ENCODE measurements around the gene COL16A1.

The COL16A1 gene

DNA sequence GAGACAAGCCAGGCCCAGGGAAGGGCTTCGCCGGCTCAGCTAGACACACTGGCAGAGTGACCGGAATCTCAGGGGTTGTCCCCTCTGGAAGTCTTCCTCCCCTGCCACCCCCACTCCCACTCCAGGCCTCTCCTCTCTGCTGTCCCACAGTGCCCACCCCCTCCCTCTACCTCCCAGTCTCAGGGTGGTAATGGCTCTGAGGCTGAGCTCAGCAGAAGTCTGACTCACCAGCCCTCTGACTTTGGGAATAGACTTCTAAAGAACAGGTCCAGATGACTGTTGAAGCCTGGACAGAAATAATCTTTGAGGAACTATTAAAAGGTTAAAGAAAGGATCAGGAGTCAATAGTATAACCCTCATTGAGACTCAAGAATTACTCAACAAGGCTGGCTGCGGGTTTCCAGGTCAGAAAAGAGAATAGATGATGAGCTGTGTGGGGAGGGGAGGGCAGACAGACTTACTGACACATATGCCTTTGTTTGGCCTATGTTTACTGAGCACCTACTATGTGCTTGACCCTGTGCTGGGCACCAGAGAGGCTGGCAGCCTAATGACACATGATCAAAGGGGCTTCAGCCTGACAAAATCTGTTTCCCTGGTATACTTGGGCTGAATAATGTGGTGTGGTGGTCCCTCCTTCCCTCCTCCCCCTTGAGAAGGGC is 78.1 kb downstream of the COL16A1 start:
- Mint-ChIP-seq H3K27me3 (no peaks in the 10 kb centered on the region), H3K4me1 (ENCODE audit: low read depth) (peaks cover 70% of the 10 kb centered on the region), H3K27ac (peak overlapping the region; percentile 75), H3K9me3 (no peaks in the 10 kb centered on the region), H3K36me3 (ENCODE audit: low read depth) (peaks cover 39% of the 10 kb centered on the region), H3K4me3 (no peak overlapping the region)
- intact Hi-C loops (cut with micrococcal nuclease): loop anchor here (2.0 kb wide), 1 partner anchor 19 kb away; the partner anchor contains the start of gene PEF1

DNA sequence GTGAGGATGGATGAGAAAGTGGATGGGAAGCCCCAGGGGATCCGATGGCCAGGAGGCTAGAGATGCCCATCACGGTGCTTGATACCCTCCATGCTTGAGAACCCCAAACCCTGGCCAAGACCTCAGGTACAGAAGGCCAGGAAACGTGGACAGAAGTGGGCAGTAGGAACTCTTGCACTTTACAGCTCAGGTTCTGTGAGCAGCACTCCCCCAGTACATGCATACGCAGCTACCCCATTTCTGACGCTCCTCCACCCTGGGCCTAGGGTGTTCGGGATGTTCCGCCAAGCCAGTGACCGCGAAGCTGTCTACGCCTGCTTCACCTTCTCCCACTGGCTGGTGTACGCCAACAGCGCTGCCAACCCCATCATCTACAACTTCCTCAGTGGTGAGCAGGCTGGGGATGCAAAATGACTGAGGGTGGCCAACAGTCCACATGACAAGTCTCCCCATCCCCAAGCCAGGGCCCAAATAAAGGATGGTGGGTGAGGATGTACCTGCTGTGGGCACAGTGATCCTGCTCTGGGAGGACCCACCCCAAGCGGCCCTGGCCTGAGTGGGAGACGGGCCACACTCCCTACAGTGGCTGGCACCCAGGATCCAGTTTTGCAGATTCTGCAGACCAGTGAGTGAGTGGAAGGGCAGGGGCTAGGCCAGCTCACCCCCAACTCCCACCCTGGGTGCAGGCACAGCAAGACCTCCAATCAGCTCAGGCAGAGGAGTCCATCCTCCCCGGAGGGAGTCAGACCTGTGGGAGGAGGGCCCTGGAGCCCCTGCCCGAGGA is 78.9 kb downstream of the COL16A1 start:
- intact Hi-C loops (cut with micrococcal nuclease): loop anchor here (2.0 kb wide), 1 partner anchor 20 kb away; the partner anchor contains the start of gene PEF1
- Mint-ChIP-seq H3K27ac (peak overlapping the region; percentile 75), H3K4me1 (ENCODE audit: low read depth) (peaks cover 70% of the 10 kb centered on the region), H3K9me3 (no peaks in the 10 kb centered on the region), H3K4me3 (no peak overlapping the region), H3K27me3 (no peaks in the 10 kb centered on the region), H3K36me3 (ENCODE audit: low read depth) (peaks cover 31% of the 10 kb centered on the region)

DNA sequence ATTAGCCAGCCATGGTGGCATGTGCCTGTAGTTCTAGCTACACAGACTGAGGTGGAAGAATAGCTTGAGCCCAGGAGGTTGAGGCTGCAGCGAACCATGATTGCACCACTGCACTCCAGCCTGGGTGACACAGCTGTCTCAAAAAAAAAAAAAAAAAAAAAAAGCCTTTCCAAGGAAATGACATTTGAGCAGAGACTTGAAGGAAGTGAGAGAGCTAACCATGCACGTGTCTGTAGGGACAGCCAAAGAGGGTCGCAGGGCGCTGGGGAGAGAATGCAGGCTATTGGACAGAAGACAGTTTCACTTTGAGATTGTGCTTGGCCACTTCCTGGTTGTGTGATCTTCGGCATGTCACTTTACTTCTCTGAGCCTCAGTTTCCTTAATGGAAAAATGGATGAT is 79.5 kb downstream of the COL16A1 start:
- Mint-ChIP-seq H3K27ac (peak overlapping the region; percentile 75), H3K27me3 (peaks cover 4% of the 10 kb centered on the region), H3K4me1 (ENCODE audit: low read depth) (peaks cover 76% of the 10 kb centered on the region), H3K4me3 (no peak overlapping the region), H3K36me3 (ENCODE audit: low read depth) (peaks cover 25% of the 10 kb centered on the region), H3K9me3 (no peaks in the 10 kb centered on the region)
- intact Hi-C loops (cut with micrococcal nuclease): loop anchor here (2.0 kb wide), 1 partner anchor 20 kb away; the partner anchor contains the start of gene PEF1

DNA sequence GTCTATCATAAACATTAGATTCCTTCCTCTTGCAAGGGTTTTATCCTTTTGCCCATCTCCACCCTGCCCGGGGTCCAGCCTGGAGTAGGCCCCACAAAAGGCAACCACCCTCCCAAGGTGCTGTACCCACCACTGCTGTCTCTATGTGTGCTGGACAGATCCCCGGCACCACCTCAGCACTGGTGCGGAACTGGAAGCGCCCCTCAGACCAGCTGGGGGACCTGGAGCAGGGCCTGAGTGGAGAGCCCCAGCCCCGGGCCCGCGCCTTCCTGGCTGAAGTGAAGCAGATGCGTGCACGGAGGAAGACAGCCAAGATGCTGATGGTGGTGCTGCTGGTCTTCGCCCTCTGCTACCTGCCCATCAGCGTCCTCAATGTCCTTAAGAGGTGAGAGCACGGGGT is 80.5 kb downstream of the COL16A1 start:
- Mint-ChIP-seq H3K27me3 (peaks cover 14% of the 10 kb centered on the region), H3K4me3 (no peak overlapping the region), H3K9me3 (no peaks in the 10 kb centered on the region), H3K27ac (peak overlapping the region; percentile 75), H3K4me1 (ENCODE audit: low read depth) (peaks cover 84% of the 10 kb centered on the region), H3K36me3 (ENCODE audit: low read depth) (peaks cover 15% of the 10 kb centered on the region)
- intact Hi-C loops (cut with micrococcal nuclease): no loop called here

DNA sequence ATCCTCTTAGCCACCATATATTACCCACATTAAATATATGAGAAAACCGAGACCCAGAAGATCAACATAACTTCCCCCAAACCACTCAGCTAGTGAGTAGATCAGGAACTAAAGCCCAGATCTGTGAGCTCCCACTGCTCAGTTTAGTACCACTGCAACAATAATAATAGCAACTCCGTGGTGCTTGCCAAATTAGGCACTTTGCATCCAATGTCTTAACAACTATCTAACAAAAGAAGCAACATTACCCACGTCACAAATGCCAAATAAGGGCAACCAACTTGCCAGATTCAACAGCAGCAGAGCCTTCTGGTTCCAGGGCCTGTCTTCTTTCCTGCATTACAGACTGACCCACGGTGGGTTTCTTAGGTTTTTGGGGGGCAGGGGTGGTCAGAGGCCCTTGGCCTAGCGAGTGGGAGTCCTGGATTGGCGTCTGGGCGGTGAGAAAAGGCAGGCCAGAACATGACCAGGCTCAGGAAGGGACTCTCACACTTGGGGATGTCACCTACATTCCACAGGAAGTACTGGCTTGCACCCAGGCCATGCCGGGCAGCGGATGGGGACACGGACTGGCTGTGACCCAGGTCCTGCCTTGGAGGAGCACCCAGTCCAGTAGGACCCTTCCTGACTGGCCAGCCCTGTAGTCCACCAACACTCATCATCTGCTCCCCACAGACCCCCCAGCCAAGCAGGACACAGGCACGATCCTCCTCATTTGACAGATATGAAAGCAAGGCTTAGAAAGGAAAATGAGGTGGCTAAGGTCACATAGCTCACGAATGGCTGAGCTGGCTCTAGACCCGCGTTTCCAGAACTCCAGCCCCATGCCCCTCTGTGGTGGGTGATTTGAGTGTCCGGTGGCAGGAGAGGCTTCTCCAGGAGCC is 81.7 kb downstream of the COL16A1 start:
- Mint-ChIP-seq H3K9me3 (no peaks in the 10 kb centered on the region), H3K36me3 (ENCODE audit: low read depth) (peaks cover 4% of the 10 kb centered on the region), H3K27me3 (peaks cover 21% of the 10 kb centered on the region), H3K4me3 (no peak overlapping the region), H3K27ac (peak overlapping the region; percentile 75), H3K4me1 (ENCODE audit: low read depth) (peaks cover 75% of the 10 kb centered on the region)
- intact Hi-C loops (cut with micrococcal nuclease): no loop called here

DNA sequence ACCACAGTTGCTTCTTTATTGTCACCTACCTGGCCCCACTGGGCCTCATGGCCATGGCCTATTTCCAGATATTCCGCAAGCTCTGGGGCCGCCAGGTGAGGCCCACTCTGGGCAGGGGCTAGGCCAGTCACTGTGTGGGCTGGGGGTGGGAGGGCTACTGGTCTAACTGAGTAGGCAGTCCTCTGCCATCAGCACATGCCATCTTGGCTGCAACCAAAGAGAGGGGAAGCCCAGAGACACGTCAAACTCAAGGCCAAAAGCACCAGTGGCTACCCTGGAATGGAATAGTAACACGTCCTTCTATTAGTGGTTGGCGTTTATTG is 82.4 kb downstream of the COL16A1 start:
- Mint-ChIP-seq H3K36me3 (ENCODE audit: low read depth) (no peaks in the 10 kb centered on the region), H3K9me3 (no peaks in the 10 kb centered on the region), H3K27ac (peak overlapping the region; percentile 75), H3K4me1 (ENCODE audit: low read depth) (peaks cover 69% of the 10 kb centered on the region), H3K27me3 (peaks cover 27% of the 10 kb centered on the region), H3K4me3 (no peak overlapping the region)
- intact Hi-C loops (cut with micrococcal nuclease): no loop called here

DNA sequence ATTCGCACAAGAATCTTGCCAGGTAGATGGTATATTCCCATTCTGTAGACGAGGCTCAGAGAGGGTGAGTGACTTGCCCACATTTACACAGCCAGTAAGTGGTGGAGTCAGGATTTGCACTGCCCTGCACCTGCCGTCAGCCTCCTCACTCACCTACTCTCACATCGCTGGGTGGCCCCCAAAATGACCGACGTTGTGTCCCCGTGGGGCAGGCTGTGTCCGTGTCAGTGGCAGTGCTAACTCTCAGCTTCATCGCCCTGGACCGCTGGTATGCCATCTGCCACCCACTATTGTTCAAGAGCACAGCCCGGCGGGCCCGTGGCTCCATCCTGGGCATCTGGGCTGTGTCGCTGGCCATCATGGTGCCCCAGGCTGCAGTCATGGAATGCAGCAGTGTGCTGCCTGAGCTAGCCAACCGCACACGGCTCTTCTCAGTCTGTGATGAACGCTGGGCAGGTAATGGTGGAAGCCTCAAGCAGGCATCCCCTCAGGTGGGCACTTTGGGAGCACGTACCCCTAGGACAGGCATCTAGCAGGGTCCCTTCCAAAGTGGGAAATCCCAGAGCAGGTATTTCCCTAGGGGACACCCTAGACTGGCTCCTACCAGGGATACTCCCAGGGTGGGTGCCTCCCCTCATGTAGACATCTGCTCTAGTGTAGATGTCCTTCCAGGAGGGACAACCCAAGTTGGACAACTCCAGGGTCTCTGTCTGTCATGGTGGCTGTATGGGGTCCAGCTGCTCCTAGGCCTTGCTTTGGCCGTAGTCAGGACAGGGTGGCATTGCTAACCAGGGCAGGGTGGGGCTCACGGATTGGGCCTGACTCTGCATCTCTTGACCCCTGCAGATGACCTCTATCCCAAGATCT is 83.0 kb downstream of the COL16A1 start:
- H3K27ac Mint-ChIP-seq: no peak overlapping the region

DNA sequence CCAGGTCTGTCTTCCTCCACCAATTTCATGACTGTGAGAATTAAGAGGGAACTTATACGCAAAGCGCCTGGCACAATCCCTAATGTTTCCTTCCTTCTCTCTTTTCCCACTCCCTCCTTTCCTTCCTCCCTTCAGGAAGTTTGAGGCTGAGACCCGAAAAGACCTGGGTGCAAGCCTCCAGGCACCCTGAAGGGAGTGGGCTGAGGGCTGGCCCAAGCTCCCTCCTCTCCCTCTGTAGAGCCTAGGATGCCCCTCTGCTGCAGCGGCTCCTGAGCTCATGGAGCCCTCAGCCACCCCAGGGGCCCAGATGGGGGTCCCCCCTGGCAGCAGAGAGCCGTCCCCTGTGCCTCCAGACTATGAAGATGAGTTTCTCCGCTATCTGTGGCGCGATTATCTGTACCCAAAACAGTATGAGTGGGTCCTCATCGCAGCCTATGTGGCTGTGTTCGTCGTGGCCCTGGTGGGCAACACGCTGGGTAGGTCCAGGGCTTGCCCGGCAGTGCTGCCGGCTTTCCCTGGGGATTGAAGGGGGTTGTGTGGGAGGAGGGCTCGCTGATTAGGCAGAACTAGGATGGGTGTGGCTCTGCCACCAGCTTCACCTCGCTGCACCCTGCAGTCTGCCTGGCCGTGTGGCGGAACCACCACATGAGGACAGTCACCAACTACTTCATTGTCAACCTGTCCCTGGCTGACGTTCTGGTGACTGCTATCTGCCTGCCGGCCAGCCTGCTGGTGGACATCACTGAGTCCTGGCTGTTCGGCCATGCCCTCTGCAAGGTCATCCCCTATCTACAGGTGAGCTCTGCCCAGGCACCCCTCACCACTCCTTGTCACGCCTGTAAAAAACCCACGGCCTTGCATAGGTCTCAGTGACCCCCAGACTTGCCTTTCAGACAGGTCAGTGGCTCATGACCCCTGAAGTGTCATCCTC is 84.6 kb downstream of the COL16A1 start:
- H3K9me3 Mint-ChIP-seq: no peaks in the 10 kb centered on the region
- peak overlapping the region; percentile 22 for H3K27ac Mint-ChIP-seq
- H3K36me3 Mint-ChIP-seq (ENCODE audit: low read depth): no peaks in the 10 kb centered on the region
- peaks cover 37% of the 10 kb centered on the region for H3K27me3 Mint-ChIP-seq
- intact Hi-C loops (cut with micrococcal nuclease): loop anchor here (1.0 kb wide), 1 partner anchor 55 kb away; no protein-coding TSS in a partner anchor
- peaks cover 62% of the 10 kb centered on the region for H3K4me1 Mint-ChIP-seq (ENCODE audit: low read depth)
- H3K4me3 Mint-ChIP-seq: no peak overlapping the region

More for the DNA sequence above, 83.0 kb downstream of the COL16A1 start:
- no peak overlapping the region for H3K4me3 Mint-ChIP-seq
- H3K9me3 Mint-ChIP-seq: no peaks in the 10 kb centered on the region
- H3K4me1 Mint-ChIP-seq (ENCODE audit: low read depth): peaks cover 67% of the 10 kb centered on the region
- peaks cover 33% of the 10 kb centered on the region for H3K27me3 Mint-ChIP-seq
- intact Hi-C loops (cut with micrococcal nuclease): no loop called here
- no peaks in the 10 kb centered on the region for H3K36me3 Mint-ChIP-seq (ENCODE audit: low read depth)

DNA sequence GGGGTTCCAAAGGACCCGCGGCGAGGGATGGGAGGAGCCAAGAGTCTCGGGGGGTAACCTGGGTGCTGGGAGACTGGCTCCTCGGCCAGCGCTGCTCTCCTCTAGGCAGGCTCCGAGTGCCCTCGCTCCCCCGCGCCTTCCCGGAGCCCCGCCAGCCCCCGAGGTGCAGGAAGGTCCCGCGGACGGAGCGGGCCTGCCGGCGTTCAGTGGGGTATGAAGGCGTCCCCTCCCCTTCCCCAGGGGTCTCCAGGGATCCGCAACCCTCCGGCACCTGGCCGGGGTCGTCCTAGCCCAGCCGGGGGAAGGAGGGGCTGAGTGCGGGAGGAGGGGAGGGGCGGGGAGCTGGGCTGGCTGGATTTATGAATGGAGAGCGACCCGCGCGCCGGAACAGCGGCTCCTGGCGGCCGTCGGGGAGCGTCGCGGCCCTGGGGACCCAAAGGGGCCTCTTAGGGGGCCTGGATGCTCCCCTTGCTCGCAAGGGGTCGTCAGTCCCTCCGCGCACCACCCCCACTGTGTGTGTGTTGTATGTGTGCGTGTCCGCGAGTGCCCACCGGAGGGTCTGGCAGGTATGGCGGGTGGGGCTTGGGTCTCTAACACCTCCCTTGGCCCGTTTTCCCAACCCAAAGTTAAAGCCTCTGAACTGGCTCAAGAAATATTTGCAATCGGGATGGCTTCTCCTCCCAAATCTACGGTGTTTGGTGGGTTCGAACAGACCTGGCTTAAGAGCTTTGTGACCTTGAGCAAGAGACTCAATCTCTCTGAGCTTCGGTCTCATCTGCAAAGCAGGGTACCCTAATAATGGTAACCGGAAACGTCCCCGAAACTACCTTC is 85.7 kb downstream of the COL16A1 start:
- Mint-ChIP-seq H3K36me3 (ENCODE audit: low read depth) (no peaks in the 10 kb centered on the region), H3K27ac (no peak overlapping the region), H3K4me3 (peak overlapping the region; percentile 28), H3K9me3 (no peaks in the 10 kb centered on the region), H3K4me1 (ENCODE audit: low read depth) (peaks cover 61% of the 10 kb centered on the region), H3K27me3 (peaks cover 37% of the 10 kb centered on the region)
- intact Hi-C loops (cut with micrococcal nuclease): loop anchor here (1.0 kb wide), 1 partner anchor 54 kb away; no protein-coding TSS in a partner anchor

DNA sequence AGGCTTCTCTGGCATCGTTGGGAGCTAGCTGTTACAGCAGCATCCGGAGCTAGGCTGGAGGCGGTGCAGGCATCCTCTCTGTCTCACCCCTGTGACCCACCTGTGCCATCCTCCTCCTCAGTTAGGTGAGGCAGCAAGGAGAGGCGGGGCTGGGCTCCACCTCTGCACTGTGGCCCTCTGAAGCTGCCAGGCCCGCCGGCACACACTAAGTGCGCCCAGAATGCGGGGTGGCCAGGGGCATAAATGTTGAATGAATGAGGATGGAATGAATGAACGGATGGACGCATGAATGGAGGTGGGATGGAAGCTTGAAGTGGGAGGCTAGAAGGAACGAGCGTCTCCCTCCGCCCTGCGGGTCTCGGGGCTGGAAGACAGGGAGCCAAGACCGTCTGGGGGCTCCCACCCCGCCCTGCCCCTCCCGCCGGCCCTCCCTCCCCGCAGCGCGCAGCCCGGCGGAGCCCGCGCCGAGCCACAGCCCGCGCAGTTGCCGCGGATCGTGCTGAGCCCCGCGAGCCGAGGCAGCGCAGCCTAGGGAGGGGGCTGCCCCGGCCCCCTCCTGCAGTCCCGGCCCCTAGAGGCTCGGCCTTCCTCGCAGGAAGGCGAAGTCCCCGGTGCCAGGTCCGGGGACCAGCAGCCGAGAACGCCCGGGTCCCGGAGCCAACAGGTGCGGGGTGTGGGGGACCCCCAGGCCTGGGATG is 86.5 kb downstream of the COL16A1 start, which contains the start of gene HCRTR1:
TSS of gene HCRTR1 (plus strand) at position 472 of the 698 bp plus-strand sequence. CDS start 1,504 bp downstream, outside the sequence.
- Mint-ChIP-seq H3K27ac (no peak within 1 kb of the TSS), H3K36me3 (ENCODE audit: low read depth) (no peaks in the 10 kb centered on the region), H3K27me3 (peaks cover 37% of the 10 kb centered on the region), H3K4me3 (peak within 1 kb of the TSS; percentile 48), H3K4me1 (ENCODE audit: low read depth) (peaks cover 54% of the 10 kb centered on the region), H3K9me3 (no peaks in the 10 kb centered on the region)
- intact Hi-C loops (cut with micrococcal nuclease): no loop called here

DNA sequence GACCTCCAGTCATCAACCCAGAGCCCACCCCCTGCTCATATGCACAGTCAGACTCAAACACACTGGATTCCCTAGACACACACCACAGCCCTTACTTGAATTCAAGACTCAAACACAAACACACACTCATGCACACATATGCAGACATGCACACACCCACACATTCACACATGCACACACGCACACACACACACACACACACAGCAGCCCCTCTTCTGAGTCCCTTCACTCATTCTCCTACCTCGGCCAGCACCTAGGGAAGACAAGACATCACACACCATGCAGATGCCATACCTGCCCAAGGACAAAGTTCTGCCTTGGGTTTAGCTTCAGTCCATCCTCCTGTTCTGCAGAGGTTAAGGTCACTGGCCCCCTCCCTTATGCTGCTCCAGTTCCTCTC is 87.9 kb downstream of the COL16A1 start:
- intact Hi-C loops (cut with micrococcal nuclease): no loop called here
- H3K27ac Mint-ChIP-seq: no peak overlapping the region
- no peak overlapping the region for H3K4me3 Mint-ChIP-seq
- H3K4me1 Mint-ChIP-seq (ENCODE audit: low read depth): peaks cover 49% of the 10 kb centered on the region
- H3K36me3 Mint-ChIP-seq (ENCODE audit: low read depth): no peaks in the 10 kb centered on the region
- H3K27me3 Mint-ChIP-seq: peaks cover 37% of the 10 kb centered on the region
- H3K9me3 Mint-ChIP-seq: no peaks in the 10 kb centered on the region
